Measurements from ENCODE around the gene CCDC110.
"Not testable (repeated sequence)": the region's sequence is repeated elsewhere in the genome, so short reads cannot be mapped to it uniquely, and the experiment has no call there.

The CCDC110 gene
- total RNA-seq, result 0.07 to 0.31 reads per million in 2 donors

GRCh38 chr4:185471235-185472102 lies at the start of gene CCDC110:
CCDC110 (minus strand) TSS chr4:185471733; CDS start chr4:185471683, 50 bp downstream.
- peak; percentile 77 to 90 (median 85) for DNase-seq

GRCh38 chr4:185520119-185520518 lies 48.6 kb upstream of the CCDC110 start:
- DNase-seq, result no peak

- DNase-seq, result no peak
These were observed 47.0 kb upstream of the CCDC110 start for GRCh38 chr4:185518494-185518893.

- no peak for DNase-seq
These were observed 46.5 kb upstream of the CCDC110 start for GRCh38 chr4:185518069-185518468.

GRCh38 chr4:185515248-185515647 lies 43.7 kb upstream of the CCDC110 start:
- no peak for DNase-seq

- no peak for DNase-seq
These were observed 42.7 kb upstream of the CCDC110 start for GRCh38 chr4:185514182-185514697.

GRCh38 chr4:185513489-185514181 lies 42.1 kb upstream of the CCDC110 start:
- peak in 3 of 5 experiments; percentile 9 to 38 (median 33) for DNase-seq

- DNase-seq, result no peak
These were observed 41.0 kb upstream of the CCDC110 start for GRCh38 chr4:185512516-185512915.

- DNase-seq, result not testable (repeated sequence)
These were observed 39.7 kb upstream of the CCDC110 start for GRCh38 chr4:185511243-185511642.

- no peak for DNase-seq
These were observed 39.3 kb upstream of the CCDC110 start for GRCh38 chr4:185510806-185511205.

- DNase-seq, result no peak
These were observed 36.6 kb upstream of the CCDC110 start for GRCh38 chr4:185508181-185508580.

GRCh38 chr4:185506422-185506821 lies 34.9 kb upstream of the CCDC110 start:
- DNase-seq, result no peak

- no peak for DNase-seq
These were observed 32.8 kb upstream of the CCDC110 start for GRCh38 chr4:185504098-185505047.

GRCh38 chr4:185502386-185502785 lies 30.9 kb upstream of the CCDC110 start:
- DNase-seq, result no peak

GRCh38 chr4:185500576-185500975 lies 29.0 kb upstream of the CCDC110 start:
- no peak for DNase-seq

- no peak for DNase-seq
These were observed 28.5 kb upstream of the CCDC110 start for GRCh38 chr4:185500035-185500434.

GRCh38 chr4:185488650-185489049 lies 17.1 kb upstream of the CCDC110 start:
- DNase-seq, result no peak

GRCh38 chr4:185481401-185481800 lies 9.9 kb upstream of the CCDC110 start:
- no peak for DNase-seq

- DNase-seq, result no peak
These were observed 8.6 kb upstream of the CCDC110 start for GRCh38 chr4:185480016-185480732.

GRCh38 chr4:185479507-185479971 lies 8.0 kb upstream of the CCDC110 start:
- peak in 1 of 5 experiments; percentile 13 for DNase-seq

- no peak for DNase-seq
These were observed 1.7 kb upstream of the CCDC110 start for GRCh38 chr4:185473247-185473646.

Data from T-helper 2 cell (primary cell).